A673 (cell line): ENCODE data around the gene EFNA2. TPM values are rescaled to one million over a fixed set of nuclear protein-coding genes. Genes with fewer than 3 reads are reported as not detected.

Source experiments
- BruUV-seq: library from RNA; stranded (reverse); fragments of 400-500 nt; replicated peaks from 2 replicates; lab custom pipeline; 2021; lab: Mats Ljungman, UMichigan
- CTCF ChIA-PET: fragments of 300-600 bp; sonication (Branson Sonifier 250); formaldehyde crosslinking; loops from one replicate; lab custom pipeline; 2022; ENCODE audit warnings: antibody characterized with exemption; lab: Charles Lee
- POLR2A ChIA-PET: fragments of 300-600 bp; sonication (Branson Sonifier 250); formaldehyde crosslinking; loops from one replicate; lab custom pipeline; 2022; ENCODE audit warnings: antibody characterized with exemption; ENCODE audit not compliant: low non-redundant PET; lab: Charles Lee
- DNase-seq: peaks from one replicate; pipeline ENCODE4 v3.0.0-alpha.2; 2015; ENCODE audit warnings: low spot score
- H3K27ac ChIP-seq: fragments of 200-600 bp; sonication (generic); 2 replicates; pipeline ENCODE4 v1.5.1; 2016; ENCODE audit warnings: mixed run types, low read depth, mild to moderate bottlenecking, mixed read lengths, antibody characterized with exemption, low read length; ENCODE audit not compliant: poor library complexity, severe bottlenecking
- H3K27me3 ChIP-seq: fragments of 200-600 bp; sonication (generic); replicated peaks from 2 replicates; pipeline ENCODE4 v1.6.1; 2017; ENCODE audit warnings: mixed run types, low read depth, mild to moderate bottlenecking, mixed read lengths, antibody characterized with exemption, low read length; ENCODE audit not compliant: insufficient read depth, poor library complexity
- H3K36me3 ChIP-seq: fragments of 200-600 bp; sonication (generic); 2 replicates; pipeline ENCODE4 v1.6.1; 2016; ENCODE audit warnings: mixed run types, mild to moderate bottlenecking, mixed read lengths, antibody characterized with exemption, low read length; ENCODE audit not compliant: insufficient read depth, poor library complexity, severe bottlenecking
- H3K4me1 ChIP-seq: fragments of 200-600 bp; sonication (generic); 2 replicates; pipeline ENCODE4 v1.6.1; 2017; ENCODE audit warnings: mixed run types, mild to moderate bottlenecking, mixed read lengths, antibody characterized with exemption, low read length; ENCODE audit not compliant: insufficient read depth, poor library complexity, severe bottlenecking
- H3K4me3 ChIP-seq: fragments of 200-600 bp; sonication (generic); 2 replicates; pipeline ENCODE4 v1.5.1; 2016; ENCODE audit warnings: low read depth, mixed run types, mild to moderate bottlenecking, mixed read lengths, low read length; ENCODE audit not compliant: poor library complexity, severe bottlenecking
- H3K9me3 ChIP-seq: fragments of 200-600 bp; sonication (generic); 2 replicates; pipeline ENCODE4 v1.6.1; 2016; ENCODE audit warnings: mixed run types, low read depth, mild to moderate bottlenecking, mixed read lengths, antibody characterized with exemption, low read length; ENCODE audit not compliant: poor library complexity, severe bottlenecking
- CTCF ChIP-seq: fragments of 300-800, 200-600 bp; sonication (generic); conservative IDR thresholded peaks from 2 replicates; pipeline ENCODE4 v1.5.1; 2017; ENCODE audit warnings: low read depth, mild to moderate bottlenecking, antibody characterized with exemption, low read length, moderate library complexity, mixed read lengths
- EZH2 ChIP-seq: fragments of 200-600 bp; sonication (generic); IDR thresholded peaks from 2 replicates; pipeline ENCODE4 v1.6.1; 2017; ENCODE audit warnings: borderline replicate concordance, low read depth, mild to moderate bottlenecking, mixed read lengths, antibody characterized with exemption, low read length; ENCODE audit not compliant: poor library complexity, severe bottlenecking
- intact Hi-C: fragments of 100-400 bp; cut with micrococcal nuclease; formaldehyde crosslinking; loops from one replicate; pipeline ENCODE4 v1.10.0; 2022; ENCODE audit not compliant: unreplicated experiment
- total RNA-seq: library from RNA; stranded (reverse); gene quantifications from 2 replicates; pipeline ENCODE4 v1.2.3, GENCODE V29; 2021

Gene EFNA2
- total RNA-seq, 1 experiment from 2014 or later: 0.64 TPM

DNA sequence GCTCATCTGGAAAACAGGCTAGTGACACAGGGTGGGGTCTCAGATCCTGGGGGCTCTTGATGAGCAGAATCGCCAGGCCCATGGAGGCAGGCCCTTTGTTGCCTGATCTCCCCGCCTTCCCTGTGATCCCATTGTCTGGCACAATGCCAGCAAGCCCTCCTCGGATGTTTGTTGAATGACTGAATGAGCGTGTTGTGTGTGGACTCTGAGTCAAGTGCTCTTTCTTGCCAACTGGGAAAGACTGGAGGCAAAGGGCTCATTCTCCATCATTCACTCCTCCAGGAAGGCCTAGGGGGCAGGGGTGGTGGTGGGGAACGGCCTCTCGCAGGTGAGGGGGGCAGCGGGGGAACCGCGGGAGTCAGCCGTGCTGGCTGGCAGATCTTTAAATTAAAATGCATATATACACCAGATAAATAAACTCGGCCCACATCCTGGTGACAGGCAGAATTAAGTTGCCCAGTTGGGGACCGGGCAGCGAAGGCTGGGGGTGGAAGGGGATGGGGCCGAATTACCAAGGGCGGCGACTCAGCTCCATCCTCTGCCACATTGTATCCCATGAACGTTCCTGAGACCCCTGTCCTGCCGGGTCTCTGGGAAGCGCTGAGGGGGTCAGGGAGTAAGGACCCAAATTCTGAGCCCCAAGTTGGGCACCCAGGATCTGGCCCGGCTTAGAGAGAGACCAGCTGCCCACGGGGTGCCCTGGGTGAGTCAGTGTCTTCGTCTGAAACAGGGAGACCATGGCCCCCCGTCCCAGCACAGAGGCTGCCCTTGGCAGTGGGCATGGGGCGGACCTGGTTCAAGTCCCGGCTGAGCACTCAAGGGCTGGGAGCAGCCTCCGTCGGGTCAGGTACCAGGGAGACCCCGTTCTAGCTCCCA lies 24.5 kb downstream of the EFNA2 start:
- Histone ChIP-seq H3K9me3 (no peaks in the 10 kb centered on the region), H3K4me1 (no peaks in the 10 kb centered on the region), H3K36me3 (no peaks in the 10 kb centered on the region), H3K4me3 (no peak overlapping the region), H3K27ac (no peak overlapping the region), H3K27me3 (no peaks in the 10 kb centered on the region)
- intact Hi-C loops: no loop called here
- no peak for TF ChIP-seq CTCF
- no peak for TF ChIP-seq EZH2
- no peak for DNase-seq
- CTCF ChIA-PET: no interaction called here
- BruUV-seq: no TSS peak
- POLR2A ChIA-PET: interaction anchor here (0.5 kb wide), 1 partner anchor 283 kb away, joined by 3 read pairs; no protein-coding TSS in a partner anchor

DNA sequence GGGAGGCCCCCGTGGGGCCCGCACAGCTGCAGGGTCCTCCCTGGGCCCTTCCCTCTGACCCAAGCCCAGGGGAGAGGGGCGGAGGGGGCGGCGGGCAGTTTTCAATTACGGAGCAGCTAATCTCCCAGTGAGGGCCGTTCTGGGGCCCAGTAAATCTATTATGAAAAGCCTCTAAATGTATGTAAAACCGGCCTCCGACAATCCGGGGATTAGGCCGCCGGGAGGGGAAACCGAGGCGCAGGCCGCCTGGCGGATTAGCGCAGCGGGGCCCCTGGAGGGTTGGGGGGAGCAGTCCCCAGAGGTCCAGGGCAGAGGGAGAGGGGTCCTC lies 25.1 kb downstream of the EFNA2 start:
- POLR2A ChIA-PET: no interaction called here
- Histone ChIP-seq H3K27me3 (no peaks in the 10 kb centered on the region), H3K9me3 (no peaks in the 10 kb centered on the region), H3K4me3 (no peak overlapping the region), H3K27ac (no peak overlapping the region), H3K4me1 (no peaks in the 10 kb centered on the region), H3K36me3 (no peaks in the 10 kb centered on the region)
- CTCF ChIA-PET: no interaction called here
- intact Hi-C loops: no loop called here
- no peak for TF ChIP-seq EZH2
- TF ChIP-seq CTCF: no peak
- DNase-seq: no peak
- no TSS peak for BruUV-seq

DNA sequence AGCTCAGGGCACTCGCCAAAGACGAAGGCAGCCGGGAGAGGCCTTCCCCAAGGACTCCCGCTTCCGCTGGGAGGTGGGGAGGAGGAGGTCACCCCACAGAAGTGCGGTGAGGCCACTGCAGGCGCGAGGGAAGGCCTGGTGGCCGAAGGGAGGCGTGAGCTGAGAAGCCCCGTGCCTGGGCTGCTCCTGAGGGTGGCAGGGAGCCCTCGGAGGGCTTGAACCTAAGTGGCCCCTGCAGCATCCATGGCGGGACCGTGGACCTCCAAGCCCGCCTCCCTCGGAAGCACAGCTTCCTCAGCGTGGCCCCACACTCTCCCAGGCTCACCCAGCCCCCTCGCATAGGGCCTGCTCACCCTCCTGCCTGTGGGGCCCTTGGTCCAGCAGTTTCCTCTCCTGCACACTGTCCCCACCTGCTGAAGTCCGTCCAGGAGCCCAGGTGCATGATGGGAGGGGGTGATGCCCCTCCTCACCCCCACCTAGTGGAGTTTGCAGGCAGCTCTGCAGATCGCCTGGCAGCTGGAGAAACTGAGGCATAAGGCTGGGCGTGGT lies 25.9 kb downstream of the EFNA2 start:
- H3K27me3 ChIP-seq: no peaks in the 10 kb centered on the region
- no TSS peak for BruUV-seq
- intact Hi-C loops: no loop called here
- no peaks in the 10 kb centered on the region for H3K9me3 ChIP-seq
- no peak overlapping the region for H3K27ac ChIP-seq
- POLR2A ChIA-PET: no interaction called here
- H3K4me3 ChIP-seq: no peak overlapping the region
- H3K4me1 ChIP-seq: no peaks in the 10 kb centered on the region
- no peak for DNase-seq
- TF ChIP-seq CTCF (no peak), EZH2 (no peak)
- CTCF ChIA-PET: no interaction called here
- no peaks in the 10 kb centered on the region for H3K36me3 ChIP-seq
